ENCODE results near the gene CLDN5. TPM values are rescaled to one million over a fixed set of nuclear protein-coding genes. Genes with fewer than 3 reads are reported as not detected.
A peak's percentile ranks its signal among the peaks of the same experiment; 100 is the strongest.

Gene CLDN5, protein sequence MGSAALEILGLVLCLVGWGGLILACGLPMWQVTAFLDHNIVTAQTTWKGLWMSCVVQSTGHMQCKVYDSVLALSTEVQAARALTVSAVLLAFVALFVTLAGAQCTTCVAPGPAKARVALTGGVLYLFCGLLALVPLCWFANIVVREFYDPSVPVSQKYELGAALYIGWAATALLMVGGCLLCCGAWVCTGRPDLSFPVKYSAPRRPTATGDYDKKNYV
- total RNA-seq: 10 to 100 TPM in 1 of 2 donors, under 1 TPM in 1; 0.87 to 20.0 TPM
- total RNA-seq: 0 reads per million in 2 donors

DNA sequence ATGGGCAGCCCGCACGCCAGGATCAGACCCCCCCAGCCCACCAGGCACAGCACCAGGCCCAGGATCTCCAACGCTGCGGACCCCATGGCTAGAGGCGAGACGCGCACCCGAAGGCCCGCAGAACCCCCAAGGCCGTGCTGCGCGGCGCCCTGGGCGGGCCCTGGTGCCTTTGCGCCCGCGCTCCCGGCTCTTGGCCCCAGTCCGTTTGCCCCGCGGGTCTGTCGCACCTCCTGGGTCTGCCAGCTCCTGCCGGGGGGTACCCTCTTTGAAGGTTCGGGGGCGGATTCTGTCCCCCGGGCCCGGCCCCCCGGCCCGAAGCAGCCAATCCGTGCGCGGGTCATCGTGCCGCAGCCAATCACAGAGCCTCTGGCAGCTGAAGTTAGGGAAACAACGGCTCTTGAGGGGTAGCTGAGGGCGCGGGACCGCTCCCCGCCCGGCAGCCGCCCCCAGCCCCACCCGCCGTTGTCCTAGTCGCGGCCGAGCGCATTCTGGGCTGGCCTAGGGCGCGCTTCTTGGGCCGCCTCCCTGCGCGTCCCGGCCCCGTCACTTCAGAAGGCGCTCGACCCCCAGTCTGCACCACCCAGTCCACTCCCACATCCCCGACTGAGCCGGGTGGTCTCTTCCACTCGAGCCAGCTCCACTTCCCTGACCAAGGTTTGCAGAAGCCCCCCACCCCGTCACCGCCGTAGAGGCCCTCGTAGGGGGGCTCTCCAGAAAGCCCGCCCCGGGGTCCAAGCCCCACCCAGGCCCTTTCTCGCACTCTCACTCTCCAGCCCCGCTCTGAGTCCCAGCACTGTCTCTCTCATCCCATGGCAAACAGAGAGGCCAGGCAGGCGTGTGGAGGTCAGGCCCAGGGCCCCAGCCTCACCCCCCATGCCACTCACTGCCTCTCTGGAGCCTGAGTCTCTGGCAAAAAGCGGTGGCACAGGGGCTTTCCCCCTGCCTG lies at the start of gene CLDN5:
Gene CLDN5, minus strand, starts transcription at position 241 of the 946 bp plus-strand sequence. Its CDS starts 155 bp downstream, at position 86.
- Mint-ChIP-seq H3K27ac (no peak within 1 kb of the TSS), H3K36me3 (ENCODE audit: low read depth) (peaks cover 2% of the 10 kb centered on the region), H3K4me3 (peak within 1 kb of the TSS; percentile 77), H3K4me1 (peaks cover 11% of the 10 kb centered on the region), H3K27me3 (peaks cover 33% of the 10 kb centered on the region)
- ATAC-seq (no peak), DNase-seq (no peak)
- H3K9me3 ChIP-seq (ENCODE audit: control insufficient read depth, low read length, poor library complexity, severe bottlenecking): no peaks in the 10 kb centered on the region

DNA sequence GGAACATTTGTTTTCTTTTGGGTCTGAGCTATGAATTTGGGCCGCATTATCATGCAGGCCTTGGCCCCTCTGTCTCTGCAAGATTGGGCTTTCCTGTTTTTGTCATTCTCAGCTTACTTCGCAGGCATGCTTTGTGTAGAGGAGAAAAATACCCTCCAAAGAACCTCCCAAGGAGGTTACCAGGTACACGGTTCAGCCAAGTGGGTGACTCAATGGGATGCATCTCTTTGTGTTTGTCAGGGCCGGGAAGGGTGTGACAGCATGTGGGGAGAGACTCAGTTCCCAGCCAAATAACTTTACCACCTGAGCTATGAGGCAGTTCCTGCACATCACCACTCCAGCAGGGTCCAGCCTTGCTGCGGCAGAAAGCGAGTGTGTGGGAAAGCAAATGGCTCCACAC lies 47.8 kb upstream of the CLDN5 start:
- DNase-seq (no peak), ATAC-seq (no peak)
- H3K27ac Mint-ChIP-seq: no peak overlapping the region
- peaks cover 4% of the 10 kb centered on the region for H3K36me3 Mint-ChIP-seq (ENCODE audit: low read depth)
- H3K4me3 Mint-ChIP-seq: no peak overlapping the region
- peaks cover 11% of the 10 kb centered on the region for H3K27me3 Mint-ChIP-seq
- H3K4me1 Mint-ChIP-seq: peaks cover 14% of the 10 kb centered on the region
- H3K9me3 ChIP-seq (ENCODE audit: control insufficient read depth, low read length, poor library complexity, severe bottlenecking): no peaks in the 10 kb centered on the region

DNA sequence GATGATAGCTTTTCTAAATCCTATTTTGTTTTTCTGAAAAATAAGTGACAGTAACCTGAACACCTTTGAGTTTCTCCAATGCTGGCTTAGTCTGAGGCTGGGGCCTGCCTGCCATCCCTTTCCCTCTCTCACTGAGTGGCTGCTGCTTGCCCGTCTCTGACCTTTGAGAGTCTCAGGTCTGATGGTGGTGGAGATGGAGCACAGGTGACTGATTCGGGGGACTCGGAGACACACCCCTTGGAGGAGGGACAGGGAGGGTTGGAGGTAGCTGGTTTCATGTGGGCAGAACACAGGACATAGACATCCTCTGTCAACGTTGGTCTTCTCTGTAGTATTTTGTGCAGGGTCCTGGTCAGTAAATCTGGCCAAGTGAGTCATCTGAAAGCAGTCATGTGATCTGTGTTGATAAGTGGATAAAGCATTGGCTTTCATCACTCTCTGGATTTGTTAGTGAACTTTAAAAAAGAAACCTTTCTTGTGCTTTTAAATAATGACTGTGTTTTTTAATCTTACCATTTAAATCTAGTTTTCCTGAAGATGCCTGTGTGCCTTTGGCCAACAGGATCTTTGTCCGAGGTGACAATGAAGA lies 47.1 kb upstream of the CLDN5 start:
- peaks cover 12% of the 10 kb centered on the region for H3K4me1 Mint-ChIP-seq
- H3K27me3 Mint-ChIP-seq: peaks cover 13% of the 10 kb centered on the region
- no peak overlapping the region for H3K4me3 Mint-ChIP-seq
- ATAC-seq (no peak), DNase-seq (no peak)
- peaks cover 4% of the 10 kb centered on the region for H3K36me3 Mint-ChIP-seq (ENCODE audit: low read depth)
- H3K27ac Mint-ChIP-seq: no peak overlapping the region
- H3K9me3 ChIP-seq (ENCODE audit: control insufficient read depth, low read length, poor library complexity, severe bottlenecking): no peaks in the 10 kb centered on the region

DNA sequence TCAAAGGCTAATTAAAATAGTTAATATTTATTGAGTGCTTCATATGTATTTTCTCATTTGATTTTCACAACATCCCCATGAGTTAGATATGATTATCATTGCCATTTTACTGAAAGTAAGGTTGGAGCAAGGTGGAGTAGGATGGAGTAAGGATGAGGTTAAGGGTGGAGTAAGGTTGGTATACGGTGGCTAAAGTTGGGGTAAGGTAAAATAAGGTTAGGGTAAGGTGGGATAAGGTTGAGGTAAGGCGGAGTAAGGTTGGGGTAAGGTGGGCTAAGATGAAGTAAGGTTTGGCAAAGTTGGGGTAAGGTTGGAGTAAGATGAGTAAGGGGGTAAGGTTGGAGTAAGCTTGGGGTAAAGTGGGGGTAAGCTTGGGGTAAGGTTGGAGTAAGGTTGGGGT lies 45.8 kb upstream of the CLDN5 start:
- Mint-ChIP-seq H3K27me3 (peaks cover 17% of the 10 kb centered on the region), H3K27ac (no peak overlapping the region), H3K36me3 (ENCODE audit: low read depth) (peaks cover 4% of the 10 kb centered on the region), H3K4me1 (peaks cover 14% of the 10 kb centered on the region), H3K4me3 (no peak overlapping the region)
- DNase-seq: no peak
- no peak for ATAC-seq
- no peaks in the 10 kb centered on the region for H3K9me3 ChIP-seq (ENCODE audit: control insufficient read depth, low read length, poor library complexity, severe bottlenecking)

DNA sequence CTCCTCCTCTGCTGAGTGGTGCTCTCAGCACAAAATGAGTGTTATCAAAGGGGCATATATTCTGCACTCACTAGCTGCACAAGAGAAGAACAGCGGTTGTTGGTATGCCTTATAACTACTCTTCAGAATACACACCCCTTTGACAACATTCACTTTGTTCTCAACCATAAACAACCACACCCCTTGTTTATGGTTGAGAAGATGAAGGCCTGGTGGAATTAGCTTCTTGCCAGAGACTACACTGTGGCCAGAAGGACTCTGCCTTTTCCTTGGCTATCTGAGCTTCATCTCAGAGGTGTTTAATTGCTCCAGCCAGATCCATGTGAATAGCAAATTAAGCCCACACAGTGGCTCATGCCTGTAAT lies 45.0 kb upstream of the CLDN5 start:
- Mint-ChIP-seq H3K4me1 (peaks cover 14% of the 10 kb centered on the region), H3K36me3 (ENCODE audit: low read depth) (peaks cover 4% of the 10 kb centered on the region), H3K27me3 (peaks cover 17% of the 10 kb centered on the region), H3K4me3 (no peak overlapping the region), H3K27ac (no peak overlapping the region)
- ATAC-seq (no peak), DNase-seq (no peak)
- H3K9me3 ChIP-seq (ENCODE audit: control insufficient read depth, low read length, poor library complexity, severe bottlenecking): no peaks in the 10 kb centered on the region

DNA sequence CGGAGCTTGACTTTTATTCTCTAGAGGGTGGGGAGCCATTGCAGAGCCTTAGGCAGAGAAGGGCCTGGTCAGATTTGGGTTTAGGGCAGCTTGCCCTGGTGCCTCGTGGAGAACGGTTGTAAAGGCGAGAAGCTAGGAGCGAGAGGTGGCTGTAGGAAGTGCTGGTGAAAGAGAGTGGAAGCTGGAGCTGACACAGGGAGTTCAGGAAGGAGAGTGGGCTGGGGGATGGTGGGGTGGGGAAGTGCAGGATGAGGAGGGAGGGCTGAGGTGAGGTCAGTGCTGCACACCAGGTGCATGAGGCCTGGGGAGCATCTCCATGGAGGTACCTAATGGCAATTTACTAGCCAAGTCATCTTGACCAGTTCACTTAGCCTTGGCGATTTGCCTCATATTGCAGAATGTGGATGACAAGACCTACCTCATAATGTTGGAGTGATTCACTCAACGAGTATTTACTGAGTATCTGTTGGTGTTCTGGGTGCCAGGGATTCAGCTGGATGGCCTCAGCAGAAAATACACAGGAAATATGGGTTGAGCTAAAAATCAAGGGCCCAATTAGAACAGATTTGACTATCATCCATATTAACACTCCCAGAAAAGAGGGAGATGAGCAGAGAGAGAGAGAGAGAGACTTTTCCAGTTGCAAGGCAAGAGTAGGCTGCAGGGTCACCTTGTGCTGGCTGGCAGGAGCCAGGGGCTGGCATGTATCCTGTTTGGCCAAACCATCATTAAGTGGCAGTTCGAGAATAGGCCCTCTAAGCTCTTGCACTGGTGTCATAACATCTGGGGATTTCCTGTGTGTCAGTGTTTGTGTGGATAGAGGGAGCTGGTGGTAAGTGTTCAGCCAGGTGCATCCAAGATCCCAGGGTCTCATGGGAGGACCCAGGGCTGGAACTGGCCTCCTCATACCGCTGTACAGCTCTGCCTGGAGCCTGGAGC lies 44.4 kb upstream of the CLDN5 start:
- DNase-seq: no peak
- Mint-ChIP-seq H3K27me3 (peaks cover 15% of the 10 kb centered on the region), H3K36me3 (ENCODE audit: low read depth) (peaks cover 4% of the 10 kb centered on the region), H3K4me3 (peak overlapping the region; percentile 36), H3K27ac (peak overlapping the region; percentile 69), H3K4me1 (peaks cover 14% of the 10 kb centered on the region)
- no peak for ATAC-seq
- H3K9me3 ChIP-seq (ENCODE audit: control insufficient read depth, low read length, poor library complexity, severe bottlenecking): no peaks in the 10 kb centered on the region

DNA sequence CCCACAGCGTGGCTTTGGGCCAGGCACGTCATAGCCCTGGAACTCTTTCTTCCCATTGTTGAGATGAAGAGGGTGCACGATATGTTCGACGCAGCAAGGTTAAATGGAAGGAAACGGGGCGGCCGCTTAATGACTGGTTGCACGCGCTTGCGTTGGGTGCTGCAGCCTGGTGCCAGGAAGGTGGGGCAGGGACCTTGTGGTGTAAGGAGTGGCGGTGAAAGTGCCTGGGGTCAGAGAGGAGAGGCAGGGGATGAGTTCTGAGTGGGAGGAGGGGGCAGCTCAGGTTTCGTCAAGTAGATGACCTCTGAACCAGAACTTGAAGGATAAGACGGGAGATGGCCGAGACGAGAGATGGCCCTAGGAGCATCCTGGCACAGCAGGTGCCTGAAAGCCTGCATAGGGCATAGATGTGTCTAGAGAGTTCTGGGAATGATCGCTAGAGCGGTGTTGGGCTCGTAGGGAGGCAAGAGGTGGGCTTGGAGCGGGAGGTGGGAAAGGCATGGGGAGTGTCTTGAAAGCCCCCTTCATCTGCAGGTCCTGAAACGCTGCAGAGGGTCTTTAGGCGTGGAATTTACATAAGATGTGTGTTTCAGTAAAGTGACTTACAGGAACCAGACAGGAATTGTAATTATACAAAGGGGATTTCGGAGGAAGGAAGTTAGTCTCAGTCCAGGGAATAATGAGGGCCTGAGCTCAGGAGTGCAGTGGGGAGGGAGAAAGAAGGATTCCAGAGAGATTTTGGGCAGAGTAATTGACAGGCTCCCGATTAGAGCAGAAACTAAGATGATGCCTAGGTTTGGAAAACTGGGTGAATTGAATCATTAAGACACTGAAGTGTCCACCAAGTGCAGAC lies 43.2 kb upstream of the CLDN5 start:
- Mint-ChIP-seq H3K36me3 (ENCODE audit: low read depth) (peaks cover 4% of the 10 kb centered on the region), H3K27ac (no peak overlapping the region), H3K4me3 (no peak overlapping the region), H3K4me1 (peaks cover 14% of the 10 kb centered on the region), H3K27me3 (peaks cover 13% of the 10 kb centered on the region)
- DNase-seq: no peak
- ATAC-seq: no peak
- no peaks in the 10 kb centered on the region for H3K9me3 ChIP-seq (ENCODE audit: control insufficient read depth, low read length, poor library complexity, severe bottlenecking)

DNA sequence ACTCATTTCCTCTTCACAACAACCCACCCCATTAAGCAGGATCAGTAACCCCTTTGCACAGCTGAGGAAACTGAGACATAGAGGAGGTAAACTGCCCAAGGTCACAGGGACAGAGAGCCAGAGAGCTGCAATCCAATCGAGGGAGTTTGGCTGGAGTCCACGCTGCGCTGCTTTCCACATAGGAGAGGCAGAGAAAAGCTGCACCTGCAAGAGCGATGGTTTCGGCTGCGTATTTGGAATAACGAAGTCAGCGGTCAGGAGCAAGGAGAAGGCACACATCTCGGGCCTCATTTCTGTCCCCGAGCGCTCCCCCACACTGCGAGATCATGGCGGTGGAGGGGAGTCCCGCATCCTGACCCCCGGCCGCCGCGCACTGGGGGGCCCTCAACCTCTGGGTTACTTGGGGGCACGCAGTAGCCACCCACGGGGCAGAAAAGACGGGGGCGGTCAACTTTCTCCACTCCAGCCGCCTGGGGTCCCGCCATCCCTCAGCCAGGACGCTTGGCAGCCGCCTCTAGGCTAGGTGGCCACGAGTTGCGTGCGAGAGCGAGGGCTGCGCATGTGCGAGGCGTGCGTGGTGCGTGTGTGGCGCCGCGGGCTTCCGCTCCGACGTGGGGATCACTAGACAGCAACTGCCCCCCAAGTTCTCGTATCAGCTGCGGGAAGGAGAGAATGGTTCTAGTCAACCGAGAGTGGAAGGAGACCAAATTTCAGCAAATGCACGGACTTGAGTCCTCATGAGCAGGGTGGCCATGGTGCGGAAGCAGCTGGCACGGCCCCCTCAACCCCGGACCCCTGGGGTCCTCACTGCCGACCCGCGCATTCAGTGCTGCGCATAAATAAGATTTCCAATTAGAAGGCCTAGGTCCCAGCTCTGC lies 42.3 kb upstream of the CLDN5 start:
- H3K9me3 ChIP-seq (ENCODE audit: control insufficient read depth, low read length, poor library complexity, severe bottlenecking): no peaks in the 10 kb centered on the region
- peaks cover 4% of the 10 kb centered on the region for H3K36me3 Mint-ChIP-seq (ENCODE audit: low read depth)
- DNase-seq (no peak), ATAC-seq (no peak)
- H3K4me1 Mint-ChIP-seq: peaks cover 14% of the 10 kb centered on the region
- no peak overlapping the region for H3K4me3 Mint-ChIP-seq
- H3K27ac Mint-ChIP-seq: no peak overlapping the region
- H3K27me3 Mint-ChIP-seq: peaks cover 13% of the 10 kb centered on the region

DNA sequence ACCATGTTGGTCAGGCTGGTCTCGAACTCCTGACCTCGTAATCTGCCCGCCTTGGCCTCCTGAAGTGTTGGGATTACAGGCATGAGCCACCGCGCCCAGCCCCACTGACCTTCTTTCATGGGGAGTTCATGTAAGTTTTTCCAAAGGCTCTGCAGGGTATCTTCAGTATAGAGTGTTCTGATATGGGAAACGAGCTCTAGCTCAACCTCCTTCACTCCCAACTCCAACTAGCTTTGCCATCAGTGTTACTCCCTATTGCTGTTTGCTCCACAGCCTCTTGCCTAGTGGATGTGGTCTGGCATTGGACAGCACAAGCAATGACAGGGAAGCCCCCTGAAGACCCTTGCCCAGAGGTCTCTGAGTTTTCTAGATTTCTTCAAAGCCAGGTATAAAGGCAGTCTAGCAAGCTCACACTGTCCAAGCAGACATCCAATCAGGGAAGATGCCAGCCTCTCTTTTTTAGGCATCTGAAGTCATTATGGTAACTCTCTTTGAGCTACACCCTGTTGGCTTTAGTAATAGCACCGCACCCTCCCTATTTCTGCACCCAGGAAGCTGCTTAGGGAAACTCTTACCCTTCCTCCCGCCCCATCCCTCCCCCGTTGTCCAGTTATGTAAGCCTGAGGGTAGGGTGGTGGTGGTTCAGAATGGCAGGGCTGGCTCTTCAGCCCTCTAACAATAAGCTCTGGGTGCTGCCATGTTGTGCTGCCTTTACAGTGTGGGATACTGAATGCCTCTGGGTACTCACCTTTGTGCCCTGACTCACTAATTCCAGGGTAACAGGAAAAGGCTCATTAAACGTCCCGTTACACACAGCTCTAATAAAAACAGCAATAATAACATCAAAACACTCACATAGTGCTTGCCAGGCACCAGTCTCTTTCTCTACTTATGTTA lies 41.4 kb upstream of the CLDN5 start:
- DNase-seq: no peak
- ATAC-seq: no peak
- H3K36me3 Mint-ChIP-seq (ENCODE audit: low read depth): peaks cover 4% of the 10 kb centered on the region
- peaks cover 12% of the 10 kb centered on the region for H3K4me1 Mint-ChIP-seq
- H3K4me3 Mint-ChIP-seq: no peak overlapping the region
- peaks cover 13% of the 10 kb centered on the region for H3K27me3 Mint-ChIP-seq
- H3K27ac Mint-ChIP-seq: no peak overlapping the region
- H3K9me3 ChIP-seq (ENCODE audit: control insufficient read depth, low read length, poor library complexity, severe bottlenecking): no peaks in the 10 kb centered on the region

DNA sequence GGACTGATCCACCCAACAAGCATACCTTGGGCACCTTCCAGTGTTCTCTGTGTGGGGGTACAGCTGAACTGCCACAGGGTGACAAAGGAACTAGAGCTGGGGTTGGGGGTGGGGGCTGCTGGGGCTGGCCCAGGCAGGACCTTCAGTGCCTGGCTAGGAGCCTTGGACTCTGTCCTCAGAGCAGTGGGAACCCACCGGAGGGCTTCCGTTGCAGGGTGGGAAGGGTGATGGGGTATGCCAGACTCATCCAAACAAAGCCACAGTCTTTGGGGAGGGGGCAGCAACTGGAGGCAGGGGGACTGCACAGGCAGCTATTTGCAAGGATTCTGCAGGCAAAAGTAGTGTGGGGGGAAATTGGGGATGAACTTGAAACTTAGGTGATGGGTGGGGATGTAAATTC lies 35.7 kb upstream of the CLDN5 start:
- no peak for ATAC-seq

More for the DNA sequence above, 35.7 kb upstream of the CLDN5 start:
- Mint-ChIP-seq H3K27ac (no peak overlapping the region), H3K4me3 (no peak overlapping the region), H3K36me3 (ENCODE audit: low read depth) (no peaks in the 10 kb centered on the region), H3K4me1 (no peaks in the 10 kb centered on the region), H3K27me3 (peaks cover 17% of the 10 kb centered on the region)
- no peak for DNase-seq
- H3K9me3 ChIP-seq (ENCODE audit: control insufficient read depth, low read length, poor library complexity, severe bottlenecking): no peaks in the 10 kb centered on the region

All from T-helper 17 cell (primary cell).